GM12878 (cell line): ENCODE results near the gene NLRP14.

Source experiments
- ATF7 ChIP-seq: fragments of 450-650 bp; IDR thresholded peaks from 2 replicates; pipeline ENCODE4 v1.6.1; 2016; ENCODE audit warnings: low read depth, mild to moderate bottlenecking
- EGR1 ChIP-seq, 2 experiments: IDR thresholded peaks; 1 replicate in 1 of 2; 2 replicates in 1 of 2; pipeline ENCODE4 v1.6.1; 2011 to 2012; ENCODE audit warnings: low read depth in 2 of 2, low read length in 2 of 2, borderline replicate concordance in 1 of 2, mild to moderate bottlenecking in 1 of 2, moderate library complexity in 1 of 2
- PAX5 ChIP-seq: IDR thresholded peaks from 2 replicates; pipeline ENCODE4 v1.6.1; 2011; ENCODE audit warnings: low read depth, low read length, borderline replicate concordance
- POLR2A ChIP-seq: IDR thresholded peaks from 2 replicates; pipeline ENCODE4 v1.6.1; 2011; ENCODE audit warnings: low read depth, mild to moderate bottlenecking, low read length
- TAF1 ChIP-seq: IDR thresholded peaks from 2 replicates; pipeline ENCODE4 v1.6.1; 2011; ENCODE audit warnings: mild to moderate bottlenecking, low read depth, low read length, borderline replicate concordance

DNA sequence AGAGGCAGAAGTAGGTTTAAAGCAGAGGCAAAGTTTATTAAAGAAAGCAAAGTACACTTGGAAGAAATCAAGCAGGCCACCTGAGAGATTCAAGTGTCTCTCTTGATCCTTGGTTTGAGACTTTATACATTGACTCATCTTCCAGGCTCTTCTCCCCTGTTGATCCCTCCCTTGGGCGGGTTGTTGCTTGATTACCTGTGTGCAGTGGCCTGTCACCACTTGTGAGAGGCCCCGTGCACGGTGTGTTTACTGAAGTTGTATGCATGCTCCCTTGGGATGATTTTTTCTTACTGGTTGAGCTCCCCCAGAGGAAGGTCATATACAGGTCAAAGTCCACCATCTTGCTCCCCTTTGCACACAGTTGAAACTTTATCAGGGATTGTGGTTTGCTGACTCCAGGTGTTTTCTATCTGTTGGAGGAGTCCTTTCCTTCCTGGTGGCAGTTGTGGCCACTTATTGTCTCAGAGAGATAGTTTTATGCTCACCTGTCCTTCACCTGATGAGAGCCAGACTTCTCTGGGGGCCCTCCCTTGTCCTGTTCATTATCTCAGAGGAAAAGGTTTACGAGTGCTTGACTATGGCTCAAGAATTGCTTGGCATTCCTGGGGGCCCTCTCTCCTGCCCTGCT is 52.2 kb downstream of the NLRP14 start:
- no peak for TF ChIP-seq POLR2A
- no peak for TF ChIP-seq EGR1 (IDR thresholded peaks at IDR 0.05; ENCODE audit: borderline replicate concordance in 1 of 2, low read depth in 2 of 2, low read length in 2 of 2)
- TF ChIP-seq TAF1: no peak
- TF ChIP-seq ATF7: no peak
- no peak for TF ChIP-seq PAX5
